DND-41 (cell line): ENCODE measurements around the gene NCAM2.

Experiments
- EZH2 ChIP-seq: IDR thresholded peaks from 3 replicates; pipeline ENCODE4 v1.6.1; 2012; ENCODE audit warnings: borderline replicate concordance, low read depth, mild to moderate bottlenecking, moderate library complexity, low read length, inconsistent platforms; ENCODE audit not compliant: severe bottlenecking
- TF ChIP-seq, protein P1 (sequence below): IDR thresholded peaks from 2 replicates; pipeline ENCODE4 v1.5.1; 2012; ENCODE audit warnings: borderline replicate concordance, low read length, moderate library complexity, mild to moderate bottlenecking; ENCODE audit not compliant: poor library complexity, severe bottlenecking; ENCODE audit errors: extremely low read depth

DNA sequence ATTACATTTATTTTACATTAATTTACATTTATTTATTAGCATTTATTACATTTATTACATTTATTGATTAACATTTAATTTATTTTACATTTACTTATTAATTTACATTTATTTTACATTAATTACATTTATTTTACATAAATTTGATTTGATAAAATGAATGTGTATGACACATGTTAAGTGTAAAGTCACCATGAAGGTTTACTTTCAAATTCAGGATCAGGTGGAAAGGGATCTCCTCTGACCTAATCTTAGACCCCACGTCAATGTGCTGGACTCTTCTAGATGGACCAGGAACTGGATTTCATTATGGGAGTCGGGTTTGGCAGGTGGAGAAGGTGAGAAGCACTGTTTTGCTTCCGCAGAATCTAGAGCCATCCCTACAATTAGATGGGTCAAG, 76.1 kb downstream of the NCAM2 start:
- TF ChIP-seq, protein P1, sequence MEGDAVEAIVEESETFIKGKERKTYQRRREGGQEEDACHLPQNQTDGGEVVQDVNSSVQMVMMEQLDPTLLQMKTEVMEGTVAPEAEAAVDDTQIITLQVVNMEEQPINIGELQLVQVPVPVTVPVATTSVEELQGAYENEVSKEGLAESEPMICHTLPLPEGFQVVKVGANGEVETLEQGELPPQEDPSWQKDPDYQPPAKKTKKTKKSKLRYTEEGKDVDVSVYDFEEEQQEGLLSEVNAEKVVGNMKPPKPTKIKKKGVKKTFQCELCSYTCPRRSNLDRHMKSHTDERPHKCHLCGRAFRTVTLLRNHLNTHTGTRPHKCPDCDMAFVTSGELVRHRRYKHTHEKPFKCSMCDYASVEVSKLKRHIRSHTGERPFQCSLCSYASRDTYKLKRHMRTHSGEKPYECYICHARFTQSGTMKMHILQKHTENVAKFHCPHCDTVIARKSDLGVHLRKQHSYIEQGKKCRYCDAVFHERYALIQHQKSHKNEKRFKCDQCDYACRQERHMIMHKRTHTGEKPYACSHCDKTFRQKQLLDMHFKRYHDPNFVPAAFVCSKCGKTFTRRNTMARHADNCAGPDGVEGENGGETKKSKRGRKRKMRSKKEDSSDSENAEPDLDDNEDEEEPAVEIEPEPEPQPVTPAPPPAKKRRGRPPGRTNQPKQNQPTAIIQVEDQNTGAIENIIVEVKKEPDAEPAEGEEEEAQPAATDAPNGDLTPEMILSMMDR, result no peak
- TF ChIP-seq EZH2, result no peak
